AG10803 (cell line): ENCODE data around the gene ZNF578.
"Not testable (repeated sequence)": the region's sequence is repeated elsewhere in the genome, so short reads cannot be mapped to it uniquely, and the experiment has no call there.

ENCODE experiments used
- DNase-seq: peaks from one replicate; pipeline ENCODE4 v3.0.0; 2010; ENCODE audit warnings: low read depth
- H3K4me3 ChIP-seq: 2 replicates; pipeline ENCODE4 v1.5.1; 2011; ENCODE audit warnings: mild to moderate bottlenecking, low read length, control low read depth
- CTCF ChIP-seq: conservative IDR thresholded peaks from 2 replicates; pipeline ENCODE4 v1.5.1; 2011; ENCODE audit warnings: mild to moderate bottlenecking, low read length, control low read depth, inconsistent platforms

ZNF578 gene

GRCh38 chr19:52557231-52557995 is 104.1 kb downstream of the ZNF578 start:
- H3K4me3 ChIP-seq = no peak overlapping the region
- no peak for TF ChIP-seq CTCF
- DNase-seq = no peak

GRCh38 chr19:52558732-52559445 is 105.5 kb downstream of the ZNF578 start:
- H3K4me3 ChIP-seq, DNase-seq: not testable (repeated sequence)

GRCh38 chr19:52561611-52562010 is 108.3 kb downstream of the ZNF578 start:
- DNase-seq, H3K4me3 ChIP-seq: not testable (repeated sequence)
